Activated T-cell treated with anti-CD3 and anti-CD28 coated beads, Interleukin-2, amount 50 U/mL, for 4 hours (primary cell): Measurements from ENCODE around the gene CHI3L2. TPM values are rescaled to one million over a fixed set of nuclear protein-coding genes. Genes with fewer than 3 reads are reported as not detected.
"Not testable (repeated sequence)": the region's sequence is repeated elsewhere in the genome, so short reads cannot be mapped to it uniquely, and the experiment has no call there.

Experiments
- ATAC-seq, 2 donors: fragments of 200-7000 bp; cut with Tn5 transposase; one replicate each; pipeline ENCODE4 v1.10.0; 2021
- DNase-seq: peaks from one replicate; pipeline ENCODE4 v3.0.0-alpha.2; 2020
- H3K27me3 Mint-ChIP-seq: one replicate; pipeline ENCODE4 v1.8.0; 2021; ENCODE audit warnings: low read depth, mixed read lengths
- H3K36me3 Mint-ChIP-seq: one replicate; pipeline ENCODE4 v1.8.0; 2022; ENCODE audit warnings: mixed read lengths; ENCODE audit not compliant: insufficient read depth
- H3K4me1 Mint-ChIP-seq: one replicate; pipeline ENCODE4 v1.8.0; 2021; ENCODE audit warnings: low read depth, mixed read lengths
- H3K4me3 Mint-ChIP-seq: one replicate; pipeline ENCODE4 v1.8.0; 2021; ENCODE audit warnings: mild to moderate bottlenecking, moderate library complexity, mixed read lengths
- H3K9me3 Mint-ChIP-seq: one replicate; pipeline ENCODE4 v1.8.0; 2021; ENCODE audit warnings: mixed read lengths
- total RNA-seq, 3 donors: library from RNA; stranded (reverse); gene quantifications; one replicate each; pipeline ENCODE4 v1.2.1, GENCODE V29; 2021

Gene CHI3L2
- total RNA-seq, 3 donors from 2014 or later: 1.2 to 2.3 (median 1.8) TPM

DNA sequence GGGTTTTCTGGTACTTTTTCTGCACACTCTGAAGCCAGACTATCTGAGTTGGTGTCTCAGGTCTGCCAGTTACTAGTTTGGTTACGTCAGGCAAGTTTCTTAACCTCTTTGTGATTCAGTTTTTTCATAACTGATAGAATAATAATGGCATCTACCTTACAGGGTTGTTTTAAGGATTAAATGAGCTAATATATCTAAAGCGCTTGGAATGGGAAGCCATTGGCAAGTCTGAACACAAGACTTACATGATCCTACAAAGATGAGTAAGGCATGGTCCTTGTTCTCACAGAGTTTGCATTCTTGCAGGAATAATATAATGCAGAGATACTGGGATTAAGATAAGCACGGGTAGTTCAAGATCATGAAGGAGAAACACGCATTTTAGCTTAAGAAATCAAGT, 17.9 kb upstream of the CHI3L2 start:
- no peaks in the 10 kb centered on the region for H3K9me3 Mint-ChIP-seq
- no peak for ATAC-seq
- no peak overlapping the region for H3K4me3 Mint-ChIP-seq
- H3K27me3 Mint-ChIP-seq: no peaks in the 10 kb centered on the region
- no peak for DNase-seq
- peaks cover 66% of the 10 kb centered on the region for H3K4me1 Mint-ChIP-seq
- no peaks in the 10 kb centered on the region for H3K36me3 Mint-ChIP-seq

DNA sequence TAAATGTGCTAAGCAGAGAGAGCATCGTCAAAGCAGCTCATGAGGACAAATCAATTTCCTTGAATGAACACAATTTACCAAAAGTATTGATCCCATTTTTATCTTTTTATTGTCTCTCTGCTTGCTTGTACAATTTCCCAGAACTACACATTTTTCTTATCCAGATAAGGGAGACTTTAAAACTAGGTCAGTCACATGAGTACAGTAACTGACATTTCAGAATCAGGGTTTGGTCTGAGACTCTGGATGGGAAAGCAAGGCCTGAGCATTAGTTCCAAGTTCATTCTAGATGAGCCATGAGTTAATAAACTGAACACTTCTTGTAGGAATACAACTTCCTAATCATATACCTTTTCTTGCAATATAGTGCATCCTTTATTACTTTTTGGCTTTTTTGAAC, 15.6 kb upstream of the CHI3L2 start:
- Mint-ChIP-seq H3K36me3 (no peaks in the 10 kb centered on the region), H3K9me3 (no peaks in the 10 kb centered on the region), H3K27me3 (no peaks in the 10 kb centered on the region), H3K4me1 (peaks cover 73% of the 10 kb centered on the region), H3K4me3 (no peak overlapping the region)
- ATAC-seq (no peak), DNase-seq (no peak)

DNA sequence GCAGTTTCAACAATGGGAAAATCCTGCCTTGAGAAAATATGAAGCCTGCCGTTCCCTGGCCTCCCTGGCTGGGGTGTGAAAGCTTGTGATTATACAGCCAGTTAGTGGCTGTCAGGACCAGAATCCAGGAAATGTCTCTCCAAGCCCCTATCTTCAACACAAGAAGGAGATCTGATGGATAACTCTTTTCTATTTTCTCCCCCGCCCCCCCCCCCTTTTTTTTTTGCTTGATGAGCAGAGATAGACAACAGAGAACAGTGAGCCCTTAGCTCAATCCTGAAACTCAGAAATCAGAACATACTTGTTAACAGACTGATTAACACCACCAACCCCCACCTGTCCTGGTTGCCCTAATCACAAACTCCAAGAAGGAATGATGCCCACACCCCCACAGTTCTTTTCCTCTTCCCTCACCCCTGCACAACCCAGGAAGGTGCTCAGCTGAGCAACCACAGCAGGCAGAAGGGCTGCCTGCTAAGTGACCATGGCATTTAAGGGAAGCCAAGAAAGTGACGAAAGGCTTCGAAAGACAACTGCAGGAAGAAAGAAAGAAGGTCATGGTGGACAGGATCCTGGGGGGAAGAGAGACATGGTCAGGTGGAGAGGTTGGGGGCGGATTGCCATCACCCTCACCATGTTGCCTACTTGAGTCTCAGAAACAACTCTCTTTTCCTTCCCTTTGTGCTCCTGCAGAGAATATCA, 14.7 kb upstream of the CHI3L2 start:
- Mint-ChIP-seq H3K27me3 (no peaks in the 10 kb centered on the region), H3K9me3 (no peaks in the 10 kb centered on the region), H3K4me3 (no peak overlapping the region), H3K36me3 (peaks cover under 1% of the 10 kb centered on the region), H3K4me1 (peaks cover 79% of the 10 kb centered on the region)
- no peak for DNase-seq
- no peak for ATAC-seq

DNA sequence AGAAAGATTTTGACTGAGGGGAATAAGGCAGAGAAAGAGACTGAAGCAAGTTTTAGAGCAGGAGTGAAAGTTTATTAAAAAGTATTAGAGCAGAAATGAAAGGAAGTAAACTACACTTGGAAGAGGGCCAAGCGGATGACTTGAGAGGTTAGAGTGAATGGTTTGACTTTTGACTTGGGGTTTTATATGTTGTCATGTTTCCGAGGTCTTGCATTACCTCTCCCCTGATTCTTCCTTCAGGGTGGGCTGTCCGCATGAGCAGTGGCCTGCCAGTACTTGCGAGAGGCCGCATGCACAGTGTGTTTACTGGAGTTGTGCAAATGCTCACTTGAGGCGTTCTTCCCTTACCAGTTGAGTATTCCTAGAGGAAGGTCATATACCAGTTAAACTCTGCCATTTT, 14.1 kb upstream of the CHI3L2 start:
- Mint-ChIP-seq H3K4me3 (peak overlapping the region; percentile 11), H3K9me3 (no peaks in the 10 kb centered on the region), H3K4me1 (peaks cover 79% of the 10 kb centered on the region), H3K36me3 (peaks cover 4% of the 10 kb centered on the region), H3K27me3 (no peaks in the 10 kb centered on the region)
- no peak for ATAC-seq
- DNase-seq: no peak

DNA sequence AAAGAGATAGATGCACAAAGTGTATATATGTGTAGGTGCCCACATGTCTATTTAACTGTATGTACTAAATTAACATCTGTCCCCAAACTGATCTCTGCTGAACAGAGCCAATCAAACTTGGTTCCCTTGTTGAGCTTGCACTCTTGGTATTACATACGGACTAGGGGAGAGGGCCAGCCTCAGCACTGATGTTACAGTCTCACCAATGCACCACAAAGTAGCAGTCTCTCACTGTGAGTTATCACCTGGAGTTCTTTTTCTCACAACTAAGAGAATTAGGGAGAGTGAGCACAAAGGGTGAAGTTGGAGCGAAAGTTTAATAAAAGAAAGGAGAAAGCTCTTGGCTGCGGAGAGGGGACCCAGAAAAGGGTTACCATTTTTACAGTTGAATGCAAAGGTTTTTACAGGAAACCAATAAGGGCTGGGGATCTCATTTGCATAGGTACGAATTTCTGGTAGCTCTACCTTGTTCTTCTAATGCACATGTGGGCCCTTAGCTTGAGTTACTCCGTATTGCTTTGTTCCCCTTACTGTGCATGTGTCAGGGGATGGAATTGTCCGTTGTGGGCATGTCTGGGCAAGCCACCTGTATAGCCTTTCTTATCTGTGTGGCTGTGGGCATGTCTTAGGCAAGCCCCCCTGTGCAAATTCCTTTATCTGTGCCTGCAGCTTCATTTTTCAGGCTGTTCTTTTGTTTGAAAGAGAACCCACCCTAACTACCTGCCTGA, 13.3 kb upstream of the CHI3L2 start:
- DNase-seq: no peak
- H3K4me1 Mint-ChIP-seq: peaks cover 81% of the 10 kb centered on the region
- peaks cover 3% of the 10 kb centered on the region for H3K9me3 Mint-ChIP-seq
- H3K4me3 Mint-ChIP-seq: peak overlapping the region; percentile 64
- peaks cover 4% of the 10 kb centered on the region for H3K36me3 Mint-ChIP-seq
- no peak for ATAC-seq
- no peaks in the 10 kb centered on the region for H3K27me3 Mint-ChIP-seq

DNA sequence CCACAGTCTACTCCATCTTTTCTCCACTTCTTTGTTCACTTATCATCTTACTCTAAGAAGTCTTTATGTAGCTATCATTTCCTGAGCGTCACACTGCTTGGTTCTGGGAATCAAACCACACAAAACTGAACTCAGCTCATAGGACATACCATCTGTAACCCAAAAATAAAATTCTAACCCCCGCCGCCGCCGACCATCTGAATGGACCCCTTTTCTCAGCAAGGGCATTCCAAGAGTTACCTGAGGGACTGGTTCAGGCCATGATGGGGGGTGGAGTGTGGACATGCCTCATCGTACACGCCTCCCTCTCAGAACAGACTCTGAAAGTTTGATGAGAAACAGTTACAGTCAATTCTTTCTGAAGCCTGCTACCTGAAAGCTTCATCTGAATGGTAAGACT, 12.6 kb upstream of the CHI3L2 start:
- no peaks in the 10 kb centered on the region for H3K27me3 Mint-ChIP-seq
- peaks cover 85% of the 10 kb centered on the region for H3K4me1 Mint-ChIP-seq
- peak; percentile 58 for DNase-seq
- ATAC-seq: peak; percentile 36 to 44
- peaks cover 7% of the 10 kb centered on the region for H3K36me3 Mint-ChIP-seq
- H3K9me3 Mint-ChIP-seq: peaks cover 7% of the 10 kb centered on the region
- H3K4me3 Mint-ChIP-seq: peak overlapping the region; percentile 64

DNA sequence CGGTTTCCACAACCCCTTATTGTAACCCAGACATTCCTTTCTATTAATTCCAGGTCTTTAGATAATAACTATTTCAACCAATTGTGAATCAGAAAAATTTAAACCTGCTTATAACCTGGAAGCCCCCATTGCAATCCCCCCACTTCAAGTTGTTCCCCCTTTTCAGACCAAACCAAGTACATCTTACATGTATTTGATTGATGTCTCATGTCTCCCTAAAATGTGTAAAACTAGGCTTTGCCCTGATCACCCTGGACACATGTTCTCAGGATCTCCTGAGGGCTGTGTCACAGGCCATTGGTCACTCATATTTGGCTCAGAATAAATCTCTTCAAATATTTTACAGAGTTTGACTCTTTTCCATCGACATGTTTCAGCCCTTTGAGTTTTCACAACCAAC, 12.2 kb upstream of the CHI3L2 start:
- not testable (repeated sequence) for ATAC-seq, H3K9me3 Mint-ChIP-seq, DNase-seq, H3K36me3 Mint-ChIP-seq, H3K27me3 Mint-ChIP-seq
- H3K4me1 Mint-ChIP-seq: peaks cover 88% of the 10 kb centered on the region
- H3K4me3 Mint-ChIP-seq: peak overlapping the region; percentile 64

DNA sequence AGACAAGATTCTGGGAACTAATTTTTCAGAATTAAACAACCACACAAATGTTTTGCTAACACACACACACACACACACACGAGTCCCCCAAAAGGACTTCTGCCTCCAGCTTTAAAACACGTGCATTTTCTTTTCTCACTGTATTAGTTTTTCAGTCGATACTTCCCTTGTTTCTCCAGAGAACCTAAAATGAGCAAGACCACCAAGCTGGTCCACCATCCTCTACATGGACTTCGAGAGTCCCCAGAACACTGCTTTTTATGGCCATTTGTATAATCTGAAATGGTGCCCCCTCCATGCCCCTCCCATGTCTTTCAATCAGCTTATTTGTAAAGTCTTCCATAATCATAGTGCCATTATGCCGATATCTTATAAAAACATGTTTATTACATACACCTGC, 10.8 kb upstream of the CHI3L2 start:
- Mint-ChIP-seq H3K27me3 (no peaks in the 10 kb centered on the region), H3K36me3 (peaks cover 7% of the 10 kb centered on the region), H3K9me3 (peaks cover 7% of the 10 kb centered on the region), H3K4me1 (peaks cover 97% of the 10 kb centered on the region), H3K4me3 (peak overlapping the region; percentile 64)
- DNase-seq (no peak), ATAC-seq (no peak)

DNA sequence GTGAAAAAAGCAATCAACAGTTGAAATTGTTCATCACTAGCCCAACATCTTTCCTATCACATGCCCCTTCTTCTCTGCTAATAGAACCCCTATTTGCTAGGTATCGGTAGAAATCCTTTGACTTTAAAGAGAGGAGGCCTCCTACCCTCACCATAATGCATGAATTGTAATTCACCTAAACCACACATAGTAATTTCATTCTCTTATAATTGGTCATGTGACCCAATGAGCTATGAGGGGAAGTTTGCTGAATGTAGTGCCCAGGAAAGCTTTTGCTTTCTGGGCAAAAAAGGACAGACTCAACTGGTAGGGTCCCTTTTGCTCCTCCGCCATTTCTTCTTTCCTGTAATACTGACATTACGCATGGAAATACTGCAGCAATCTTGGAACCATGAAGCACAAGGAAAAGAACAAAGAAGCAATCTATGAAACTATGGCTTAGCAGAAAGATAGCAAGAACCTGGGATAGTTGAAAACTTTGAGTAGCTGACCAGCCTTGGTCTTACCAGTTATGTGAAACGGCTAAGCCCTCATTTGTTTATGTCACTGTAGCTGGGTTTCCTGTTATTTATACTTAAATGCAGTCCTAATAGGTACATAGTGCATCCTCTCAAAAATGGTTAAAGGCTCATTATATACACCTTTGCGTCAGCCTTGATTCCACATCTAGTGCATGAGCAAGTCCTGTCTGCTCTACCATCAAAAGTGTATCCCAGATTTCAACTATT, 10.2 kb upstream of the CHI3L2 start:
- DNase-seq: no peak
- Mint-ChIP-seq H3K9me3 (peaks cover 7% of the 10 kb centered on the region), H3K4me1 (peaks cover 98% of the 10 kb centered on the region), H3K36me3 (peaks cover 7% of the 10 kb centered on the region), H3K4me3 (peak overlapping the region; percentile 64), H3K27me3 (no peaks in the 10 kb centered on the region)
- ATAC-seq: peak; percentile 13 to 16

DNA sequence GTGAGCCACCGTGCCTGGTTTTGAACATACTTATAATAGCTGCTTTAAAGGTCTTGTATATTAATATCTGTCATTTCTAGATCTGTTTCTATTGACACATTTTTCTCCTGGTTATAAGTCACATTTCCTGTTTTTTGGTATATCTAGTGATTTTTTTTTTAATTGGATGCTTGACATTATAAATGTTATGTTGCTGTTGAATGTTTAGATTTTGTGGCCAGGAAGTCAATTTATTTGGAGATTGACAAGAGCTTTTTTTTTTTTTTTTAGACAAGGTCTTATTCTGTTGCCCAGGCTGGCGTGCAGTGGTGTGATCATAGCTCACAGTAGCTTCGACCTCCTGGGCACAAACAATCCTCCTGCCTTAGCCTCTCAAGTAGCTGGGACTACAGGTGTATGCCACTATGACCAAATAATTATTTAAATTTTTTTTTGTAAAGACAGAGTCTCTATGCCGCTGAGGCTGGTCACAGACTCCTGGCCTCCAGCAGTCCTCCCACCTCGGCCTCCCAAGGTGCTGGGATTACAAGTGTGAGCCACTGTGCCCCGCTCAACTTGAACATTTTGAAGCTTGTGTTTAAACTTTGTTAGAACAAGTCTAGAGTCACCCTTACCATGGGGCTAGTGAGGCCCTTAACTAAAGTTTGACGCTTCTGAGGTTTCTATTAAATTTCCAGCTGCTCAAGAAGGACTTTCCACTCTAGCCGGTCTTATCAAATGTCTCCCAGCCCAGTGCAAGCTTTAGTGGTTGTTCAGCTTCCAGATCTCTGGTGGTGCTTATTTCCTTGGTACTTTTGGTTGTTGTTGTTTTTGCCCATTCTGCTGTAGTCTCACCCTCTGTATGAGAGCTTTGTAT, 8.6 kb upstream of the CHI3L2 start:
- Mint-ChIP-seq H3K4me1 (peaks cover 95% of the 10 kb centered on the region), H3K36me3 (peaks cover 7% of the 10 kb centered on the region), H3K27me3 (no peaks in the 10 kb centered on the region), H3K9me3 (peaks cover 7% of the 10 kb centered on the region), H3K4me3 (peak overlapping the region; percentile 70)
- ATAC-seq (no peak), DNase-seq (no peak)

DNA sequence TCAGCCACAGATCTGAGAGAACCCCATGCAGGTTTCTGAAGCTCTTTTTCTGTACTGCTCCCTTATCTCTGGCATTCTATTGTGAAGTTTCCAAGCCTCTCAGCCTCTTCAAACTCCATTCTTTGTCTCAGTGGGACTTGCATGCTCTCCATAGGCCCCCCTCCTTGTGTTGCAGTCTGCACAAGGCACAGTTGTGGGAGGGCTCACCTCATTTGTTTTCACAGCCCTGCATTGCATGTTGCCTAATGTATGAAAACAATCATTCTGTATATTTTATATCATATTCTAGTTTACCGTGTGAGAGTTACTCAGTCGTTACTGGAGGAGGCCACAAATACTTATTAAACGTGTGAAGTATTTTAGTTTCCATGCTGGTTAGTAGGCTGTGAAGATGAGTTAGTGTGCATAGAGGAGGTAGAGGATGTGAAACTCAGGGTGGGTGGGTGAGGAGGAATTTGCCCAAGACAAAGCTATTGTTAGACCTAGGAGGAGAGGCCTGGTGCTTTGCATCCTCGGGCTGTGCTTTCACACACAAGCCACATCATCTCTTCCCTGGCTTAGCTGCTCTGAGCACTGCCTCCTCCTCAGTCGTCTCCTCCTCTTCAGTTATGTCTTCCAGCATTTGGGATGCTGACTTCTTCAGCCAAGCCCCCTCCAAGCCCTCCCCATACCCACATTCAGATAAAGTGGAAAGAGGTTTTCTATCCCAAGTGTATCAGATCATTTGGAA, 7.8 kb upstream of the CHI3L2 start:
- H3K4me1 Mint-ChIP-seq: peaks cover 94% of the 10 kb centered on the region

DNA sequence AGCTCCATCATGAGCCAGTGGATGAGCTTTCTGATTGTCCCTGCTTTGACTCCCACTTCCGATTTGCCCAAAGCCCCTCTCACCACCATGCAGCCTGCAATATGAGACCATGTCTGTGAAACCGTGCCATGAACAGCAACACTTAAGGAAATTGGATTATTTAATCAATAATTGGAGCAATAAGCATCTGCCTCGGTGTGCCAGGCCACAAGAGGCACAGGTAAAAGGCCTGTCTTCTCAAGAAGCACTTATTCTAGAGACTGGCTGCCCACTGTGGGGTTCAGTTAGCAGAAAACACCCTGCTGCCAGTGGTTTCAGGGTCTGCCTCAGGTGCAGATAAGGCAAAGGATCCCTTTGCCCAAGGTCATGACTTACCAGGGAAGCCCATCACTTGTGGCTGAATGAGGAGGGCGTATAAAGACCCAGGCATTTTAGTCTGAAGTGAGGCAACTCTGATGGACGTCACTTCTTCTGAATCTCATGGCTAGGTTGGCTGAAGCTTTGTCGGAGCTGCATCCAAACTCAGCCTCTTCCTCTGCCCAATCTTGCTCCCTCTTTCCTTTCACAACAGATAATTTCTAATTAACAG, 7.1 kb upstream of the CHI3L2 start:
- DNase-seq: no peak
- ATAC-seq: no peak
- peaks cover 7% of the 10 kb centered on the region for H3K9me3 Mint-ChIP-seq
- H3K4me1 Mint-ChIP-seq: peaks cover 94% of the 10 kb centered on the region
- no peaks in the 10 kb centered on the region for H3K27me3 Mint-ChIP-seq
- peak overlapping the region; percentile 70 for H3K4me3 Mint-ChIP-seq
- peaks cover 7% of the 10 kb centered on the region for H3K36me3 Mint-ChIP-seq

More for the DNA sequence above, 7.8 kb upstream of the CHI3L2 start:
- H3K27me3 Mint-ChIP-seq: no peaks in the 10 kb centered on the region
- peak; percentile 54 to 64 for ATAC-seq
- peaks cover 7% of the 10 kb centered on the region for H3K36me3 Mint-ChIP-seq
- no peak for DNase-seq
- peak overlapping the region; percentile 70 for H3K4me3 Mint-ChIP-seq
- H3K9me3 Mint-ChIP-seq: peaks cover 7% of the 10 kb centered on the region

DNA sequence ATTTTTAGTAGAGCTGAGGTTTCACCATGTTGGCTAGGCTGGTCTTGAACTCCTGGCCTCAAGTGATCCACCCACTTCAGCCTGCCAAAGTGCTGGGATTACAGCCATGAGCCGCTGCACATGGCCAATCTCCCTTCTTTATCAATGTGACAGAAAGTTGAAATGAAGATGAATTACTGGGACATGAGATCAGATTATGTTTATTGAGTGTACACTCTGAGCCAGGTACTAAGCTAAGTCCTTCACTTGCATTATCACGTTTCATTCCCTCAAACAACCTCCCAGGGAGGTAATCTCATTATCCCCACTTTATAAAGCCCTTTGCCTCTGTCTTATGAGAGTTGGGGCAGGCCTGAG, 6.3 kb upstream of the CHI3L2 start:
- peak overlapping the region; percentile 35 for H3K4me3 Mint-ChIP-seq
- ATAC-seq: no peak
- peaks cover 7% of the 10 kb centered on the region for H3K9me3 Mint-ChIP-seq
- no peak for DNase-seq
- peaks cover 94% of the 10 kb centered on the region for H3K4me1 Mint-ChIP-seq
- H3K36me3 Mint-ChIP-seq: peaks cover 7% of the 10 kb centered on the region
- no peaks in the 10 kb centered on the region for H3K27me3 Mint-ChIP-seq
